ENCODE data around the gene ENAH.

- TF ChIP-seq CTCF (conservative IDR thresholded peaks at IDR 0.05 in 1 of 2, IDR thresholded peaks at IDR 0.05 in 1 of 2; ENCODE audit: extremely low read depth in 1 of 2, insufficient read depth in 1 of 2, low read depth in 1 of 2, low read length in 2 of 2) (no peak), EZH2 (IDR thresholded peaks at IDR 0.05; ENCODE audit: borderline replicate concordance, low read length) (no peak)
These were observed 204.6 kb downstream of the ENAH start for GRCh38 chr1:225448146-225448805.

Measured in mammary epithelial cell (primary cell).